GM18870 (cell line): ENCODE results near the gene MYO1B.

ENCODE experiments used
- ATAC-seq: cut with Tn5 transposase; IDR thresholded peaks from one replicate; pipeline ENCODE4 v1.9.1; 2021; ENCODE audit warnings: moderate library complexity; ENCODE audit not compliant: unreplicated experiment

Gene MYO1B

DNA sequence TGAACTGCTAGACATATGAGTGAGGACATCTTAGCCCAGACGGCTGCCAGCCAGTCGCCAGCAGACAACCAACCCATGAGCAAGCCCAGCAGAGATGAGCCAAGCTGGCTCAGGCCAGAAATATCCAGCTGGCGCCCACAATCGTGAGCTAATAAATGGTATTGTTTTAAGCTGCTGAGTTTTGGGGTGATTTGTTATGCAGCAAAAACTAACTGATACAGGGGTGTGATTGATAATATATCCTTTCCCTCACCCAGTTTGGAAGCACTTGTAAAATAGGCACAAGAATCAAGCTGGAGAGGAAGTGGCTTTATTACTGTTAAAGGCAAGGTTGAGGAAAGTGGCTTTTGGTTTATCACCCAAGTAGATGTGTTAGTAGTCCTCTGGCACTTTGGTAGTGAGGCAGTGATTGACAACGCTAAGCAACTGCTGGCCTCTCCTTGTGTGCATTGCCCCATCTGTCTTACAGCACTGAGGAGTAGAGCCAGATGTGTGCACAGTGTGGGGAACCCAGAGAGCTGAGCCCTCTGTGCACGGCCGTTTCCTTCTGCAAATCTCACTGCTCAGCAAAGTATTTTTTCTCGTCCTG is 110.1 kb downstream of the MYO1B start:
- no peak for ATAC-seq

DNA sequence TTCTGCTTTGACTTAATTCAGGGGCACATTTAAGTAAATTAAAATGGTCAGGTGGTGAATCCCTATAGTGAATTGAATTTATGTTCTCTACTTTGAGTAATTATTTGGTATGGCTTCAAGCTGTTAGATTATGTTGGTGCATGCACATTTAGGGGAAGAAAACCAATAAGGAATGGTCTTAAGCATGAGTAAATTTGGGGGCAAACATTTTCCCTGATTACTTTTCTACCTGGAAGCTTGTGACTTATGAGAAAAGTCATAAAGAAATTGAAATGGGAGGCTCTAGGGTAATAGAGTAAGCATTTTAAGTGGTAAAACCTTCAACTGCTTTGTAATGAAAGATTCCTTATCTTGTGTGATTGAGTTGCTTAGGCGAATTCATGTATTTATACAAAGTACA is 112.5 kb downstream of the MYO1B start:
- no peak for ATAC-seq

- ATAC-seq: no peak
Observed at GRCh38 chr2:191358325-191359025, 113.3 kb downstream of the MYO1B start.

DNA sequence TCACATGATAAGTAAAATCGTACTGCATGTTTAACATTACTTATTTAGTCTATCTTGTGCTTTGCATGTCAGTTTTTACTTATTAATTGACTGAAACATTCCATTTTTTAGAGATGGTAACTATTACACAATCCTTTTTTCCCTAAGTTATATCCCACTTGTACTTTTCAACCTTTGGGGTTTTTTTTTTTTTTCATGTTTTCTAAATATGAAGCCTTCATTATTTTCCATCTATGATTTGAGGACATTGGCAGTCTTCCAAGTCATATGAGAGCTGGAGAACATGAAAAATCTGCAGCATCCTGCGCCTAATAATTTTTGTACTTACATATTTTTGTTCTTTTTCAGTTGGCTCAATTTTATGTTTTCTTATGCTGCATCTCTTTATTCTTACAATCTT is 113.9 kb downstream of the MYO1B start:
- ATAC-seq: no peak

- no peak for ATAC-seq
Observed at GRCh38 chr2:191360918-191361317, 115.7 kb downstream of the MYO1B start.

GRCh38 chr2:191362841-191363240 is 117.6 kb downstream of the MYO1B start:
- ATAC-seq: no peak

GRCh38 chr2:191363267-191363666 is 118.1 kb downstream of the MYO1B start:
- ATAC-seq: no peak

GRCh38 chr2:191365089-191365488 is 119.9 kb downstream of the MYO1B start:
- ATAC-seq: no peak

- no peak for ATAC-seq
Observed at GRCh38 chr2:191366199-191366598, 121.0 kb downstream of the MYO1B start.

- ATAC-seq: no peak
Observed at GRCh38 chr2:191369034-191369433, 123.8 kb downstream of the MYO1B start.

GRCh38 chr2:191374366-191374765 is 129.2 kb downstream of the MYO1B start:
- no peak for ATAC-seq

- ATAC-seq: no peak
Observed at GRCh38 chr2:191374939-191375338, 129.7 kb downstream of the MYO1B start.

- peak; percentile 92 for ATAC-seq
Observed at GRCh38 chr2:191376981-191377629, 131.9 kb downstream of the MYO1B start.

- ATAC-seq: no peak
Observed at GRCh38 chr2:191379375-191379774, 134.2 kb downstream of the MYO1B start.

DNA sequence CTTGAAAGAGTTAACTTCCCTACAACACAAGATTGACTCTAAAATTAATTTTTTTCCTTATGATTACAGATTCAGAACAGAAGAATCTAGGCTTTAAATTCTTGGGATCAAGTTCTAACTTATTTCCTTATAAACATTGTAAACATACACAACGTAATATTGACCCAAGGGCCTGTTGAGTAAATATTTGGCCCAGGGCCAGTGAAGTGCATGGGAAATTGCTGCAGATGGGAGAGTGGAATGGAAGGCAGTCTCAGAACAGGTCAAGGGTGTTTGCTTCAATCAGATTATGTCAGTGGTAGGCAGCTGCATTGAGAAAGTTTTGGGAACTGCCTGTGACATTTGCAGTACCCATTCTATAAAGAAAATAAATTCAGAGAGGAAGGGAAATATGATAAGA is 137.6 kb downstream of the MYO1B start:
- ATAC-seq: no peak

GRCh38 chr2:191383486-191383885 is 138.3 kb downstream of the MYO1B start:
- ATAC-seq: no peak

DNA sequence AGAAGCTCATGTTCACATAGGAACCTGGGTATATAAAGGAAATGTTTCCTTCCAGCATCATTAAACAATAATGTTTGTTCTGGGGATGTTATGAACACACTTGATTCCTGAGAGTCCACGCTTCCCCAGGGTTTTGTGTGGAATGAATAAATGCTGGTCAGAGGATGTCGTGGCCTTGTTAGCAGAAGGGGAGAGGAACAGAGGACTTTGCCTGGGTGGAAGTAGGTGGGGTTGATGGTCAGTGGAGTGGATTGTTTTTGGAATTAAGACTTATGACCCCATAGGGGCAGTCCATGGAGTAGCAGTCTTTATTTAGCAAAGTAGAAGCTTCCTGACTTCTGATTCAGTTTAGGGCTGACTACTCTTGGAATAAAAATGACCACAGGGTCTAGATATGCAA is 139.6 kb downstream of the MYO1B start:
- ATAC-seq: no peak

GRCh38 chr2:191385416-191386160 is 140.4 kb downstream of the MYO1B start:
- no peak for ATAC-seq

- no peak for ATAC-seq
Observed at GRCh38 chr2:191386938-191387536, 141.8 kb downstream of the MYO1B start.

DNA sequence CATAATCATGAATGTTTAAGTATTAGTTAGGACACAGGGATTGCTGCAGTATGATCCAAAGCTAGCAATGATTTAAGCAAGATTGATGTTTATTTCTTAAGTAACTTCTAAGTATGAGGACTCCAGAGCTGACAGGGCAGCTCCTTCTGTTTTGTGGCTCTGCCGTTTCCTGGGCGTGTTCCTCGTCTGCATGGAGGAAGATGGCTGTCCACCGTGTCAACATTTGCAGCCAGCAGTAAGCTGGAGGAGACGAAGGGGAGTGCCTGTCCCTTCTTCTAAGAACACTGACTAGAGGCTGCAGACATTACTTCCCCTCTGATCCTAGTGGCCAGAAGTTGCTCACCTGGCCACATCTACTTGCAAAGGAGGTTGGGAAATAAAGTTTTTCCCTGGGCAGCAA is 144.1 kb downstream of the MYO1B start:
- ATAC-seq: no peak

- no peak for ATAC-seq
Observed at GRCh38 chr2:191391171-191391570, 146.0 kb downstream of the MYO1B start.
